HG03342 (cell line): ENCODE results near the gene KRT76.
"Not testable (repeated sequence)": the region's sequence is repeated elsewhere in the genome, so short reads cannot be mapped to it uniquely, and the experiment has no call there.

Source experiments
- ATAC-seq: cut with Tn5 transposase; IDR thresholded peaks from one replicate; pipeline ENCODE4 v1.9.1; 2021; ENCODE audit warnings: mild to moderate bottlenecking, moderate library complexity; ENCODE audit not compliant: unreplicated experiment

Gene KRT76

GRCh38 chr12:52797529-52797894, 20.4 kb upstream of the KRT76 start:
- ATAC-seq: no peak

GRCh38 chr12:52796839-52797528, 19.8 kb upstream of the KRT76 start:
- ATAC-seq: no peak

GRCh38 chr12:52796429-52796794, 19.3 kb upstream of the KRT76 start:
- ATAC-seq: no peak

GRCh38 chr12:52795694-52796428, 18.7 kb upstream of the KRT76 start, which contains the start of gene KRT3:
Gene KRT3 (minus strand): TSS chr12:52796117. CDS start chr12:52796042, 75 bp downstream.
- ATAC-seq: no peak

GRCh38 chr12:52795332-52795674, 18.2 kb upstream of the KRT76 start:
- ATAC-seq: not testable (repeated sequence)

- ATAC-seq: no peak
Measured at GRCh38 chr12:52794479-52795331, 17.6 kb upstream of the KRT76 start.

GRCh38 chr12:52792185-52793029, 15.3 kb upstream of the KRT76 start:
- ATAC-seq: no peak

GRCh38 chr12:52791271-52792184, 14.4 kb upstream of the KRT76 start:
- no peak for ATAC-seq

GRCh38 chr12:52790427-52791270, 13.5 kb upstream of the KRT76 start:
- no peak for ATAC-seq

- no peak for ATAC-seq
Measured at GRCh38 chr12:52789637-52790426, 12.7 kb upstream of the KRT76 start.

- ATAC-seq: no peak
Measured at GRCh38 chr12:52788876-52789636, 11.9 kb upstream of the KRT76 start.

- no peak for ATAC-seq
Measured at GRCh38 chr12:52788192-52788875, 11.2 kb upstream of the KRT76 start.

- ATAC-seq: no peak
Measured at GRCh38 chr12:52787324-52788191, 10.4 kb upstream of the KRT76 start.

- no peak for ATAC-seq
Measured at GRCh38 chr12:52784909-52785308, 7.8 kb upstream of the KRT76 start.

- no peak for ATAC-seq
Measured at GRCh38 chr12:52783563-52784316, 6.6 kb upstream of the KRT76 start.
